HepG2 (cell line): ENCODE results near the gene SPDYE4. TPM values are rescaled to one million over a fixed set of nuclear protein-coding genes. Genes with fewer than 3 reads are reported as not detected.

ENCODE experiments used
- ATAC-seq: fragments of 200-7000 bp; cut with Tn5 transposase; 3 replicates; pipeline ENCODE4 v1.9.1; 2020; ENCODE audit warnings: mild to moderate bottlenecking, moderate library complexity
- BruUV-seq: library from RNA; stranded (reverse); fragments of 400-500 nt; replicated peaks from 2 replicates; lab custom pipeline; 2021; lab: Mats Ljungman, UMichigan
- CTCF ChIA-PET: fragments of 300-600 bp; formaldehyde crosslinking; extraction: SDS; loops from one replicate; lab custom pipeline; 2021; ENCODE audit warnings: low total read pairs, inconsistent platforms, low intra/inter-chr PET ratio; lab: Yijun Ruan, JAX
- POLR2A ChIA-PET: fragments of 350-600 bp; sonication (Branson Sonifier 250); formaldehyde crosslinking; loops from one replicate; lab custom pipeline; 2020; ENCODE audit warnings: antibody characterized with exemption, inconsistent platforms; lab: Yijun Ruan, JAX
- DNase-seq: peaks from one replicate; pipeline ENCODE4 v3.0.0-alpha.2; 2015; ENCODE audit warnings: low spot score
- FAIRE-seq: peaks from 3 replicates; lab custom pipeline; 2011; peaks lifted over from hg19 to GRCh38; lab: Jason Lieb, UNC
- H2AFZ ChIP-seq: one replicate; pipeline ENCODE4 v1.6.1; 2011; ENCODE audit warnings: low read length, inconsistent platforms
- H3K27ac ChIP-seq: fragments of 300-600 bp; 3 replicates; pipeline ENCODE4 v1.8.0; 2011; ENCODE audit warnings: mixed run types, mild to moderate bottlenecking, mixed read lengths, low read length, inconsistent platforms; ENCODE audit not compliant: insufficient read depth; ENCODE audit errors: extremely low read length
- H3K27me3 ChIP-seq, 2 experiments: fragments of 200-600 bp in 1 of 2; 2 replicates in 1 of 2; 3 replicates in 1 of 2; pipeline versions ENCODE4 v1.6.0 to v1.8.0; 2011; ENCODE audit warnings: low read length in 2 of 2, mild to moderate bottlenecking in 2 of 2, moderate library complexity in 2 of 2, inconsistent platforms in 1 of 2; ENCODE audit not compliant: insufficient read depth in 2 of 2, control insufficient read depth in 1 of 2
- H3K36me3 ChIP-seq, 2 experiments: fragments of 200-600 bp in 1 of 2; replicated peaks in 1 of 2; 2 replicates in 1 of 2; 3 replicates in 1 of 2; pipeline versions ENCODE4 v1.5.1 to v1.8.0; 2011; ENCODE audit warnings: low read length in 2 of 2, inconsistent platforms in 1 of 2; ENCODE audit not compliant: insufficient read depth in 2 of 2, control insufficient read depth in 1 of 2
- H3K4me1 ChIP-seq: 2 replicates; pipeline ENCODE4 v1.5.1; 2012; ENCODE audit warnings: low read length, inconsistent platforms; ENCODE audit not compliant: insufficient read depth
- H3K4me2 ChIP-seq: 2 replicates; pipeline ENCODE4 v1.6.0; 2011; ENCODE audit warnings: low read depth, low read length, inconsistent platforms
- H3K4me3 ChIP-seq, 3 experiments: fragments of 200-600 bp in 1 of 3; sonication (generic), shearing (Covaris generic) in 1 of 3; replicated peaks in 1 of 3; 2 replicates each; pipeline ENCODE4 v1.5.1; 2011 to 2016; ENCODE audit warnings: low read length in 3 of 3, inconsistent platforms in 2 of 3, low read depth in 2 of 3, mild to moderate bottlenecking in 2 of 3, control low read depth in 1 of 3, mixed read lengths in 1 of 3; ENCODE audit not compliant: insufficient read depth in 1 of 3
- H3K79me2 ChIP-seq: one replicate; pipeline ENCODE4 v1.6.1; 2011; ENCODE audit warnings: low read length, inconsistent platforms; ENCODE audit not compliant: insufficient read depth
- H3K9ac ChIP-seq: 2 replicates; pipeline ENCODE4 v1.6.0; 2011; ENCODE audit warnings: mild to moderate bottlenecking, low read depth, low read length, inconsistent platforms; ENCODE audit not compliant: insufficient read depth
- H3K9me3 ChIP-seq: 2 replicates; pipeline ENCODE4 v1.5.1; 2012; ENCODE audit warnings: mild to moderate bottlenecking, low read length
- H4K20me1 ChIP-seq: 2 replicates; pipeline ENCODE4 v1.6.0; 2011; ENCODE audit warnings: inconsistent platforms, mild to moderate bottlenecking, low read length, moderate library complexity; ENCODE audit not compliant: insufficient read depth
- HCFC1 ChIP-seq: fragments of 150-350 bp; IDR thresholded peaks from 2 replicates; pipeline ENCODE4 v1.6.1; 2014; ENCODE audit warnings: low read depth, low read length
- SRSF4 ChIP-seq: fragments of 200-400 bp; formaldehyde crosslinking; IDR thresholded peaks from one replicate; pipeline ENCODE4 v1.6.1; 2018; ENCODE audit warnings: mild to moderate bottlenecking, low read depth, low read length, moderate library complexity; ENCODE audit not compliant: poor library complexity, severe bottlenecking
- WGBS: methylation state at CpG from one replicate; pipeline ENCODE4 v1.1.6; 2017; ENCODE audit warnings: low lambda C conversion rate; 5-methylcytosine and 5-hydroxymethylcytosine counted together
- in situ Hi-C: cut with HindIII; loops from 2 replicates; pipeline ENCODE4 v1.10.0; 2017; ENCODE audit warnings: low pct_unique_long_range_greater_than_20kb; ENCODE audit not compliant: extremely low pct_ligation_motif_present
- intact Hi-C: fragments of 100-400 bp; cut with micrococcal nuclease; formaldehyde crosslinking; loops from one replicate; pipeline ENCODE4 v1.10.0; 2022; ENCODE audit not compliant: unreplicated experiment
- polyA plus RNA-seq, 8 experiments: library from polyadenylated mRNA; depleted of rRNA in 3 of 8; stranded (reverse) in 7 of 8; unstranded in 1 of 8; fragments of >200 nt; fragmentation: Illumina TruSeq in 4 of 8; extraction: Trizol in 4 of 8; gene quantifications; 2 replicates each; pipeline versions ENCODE4 v1.2.1 to v1.2.3, GENCODE V29; 2011 to 2016; ENCODE audit warnings: low read depth in 4 of 8, missing spikeins in 1 of 8, mixed read lengths in 1 of 8; ENCODE audit not compliant: insufficient read depth in 1 of 8
- total RNA-seq, 5 experiments: library from RNA; depleted of rRNA; stranded (reverse); fragments of >200 nt; fragmentation: Illumina TruSeq; extraction: Trizol; gene quantifications; 2 replicates each; pipeline ENCODE4 v1.2.3, GENCODE V29; 2016; ENCODE audit warnings: low read depth in 1 of 5
- TF ChIP-seq, protein P1 (sequence below): sonication (generic); formaldehyde crosslinking; IDR thresholded peaks from 2 replicates; pipeline ENCODE4 v1.8.0; 2022; ENCODE audit warnings: missing genetic modification reagents, mild to moderate bottlenecking, moderate library complexity, borderline replicate concordance

SPDYE4 gene
- total and polyA plus RNA-seq, 2 of the 13 experiments (the other 11 are each of a cell fraction or from before 2014, with no cell fraction given) = not detected

DNA sequence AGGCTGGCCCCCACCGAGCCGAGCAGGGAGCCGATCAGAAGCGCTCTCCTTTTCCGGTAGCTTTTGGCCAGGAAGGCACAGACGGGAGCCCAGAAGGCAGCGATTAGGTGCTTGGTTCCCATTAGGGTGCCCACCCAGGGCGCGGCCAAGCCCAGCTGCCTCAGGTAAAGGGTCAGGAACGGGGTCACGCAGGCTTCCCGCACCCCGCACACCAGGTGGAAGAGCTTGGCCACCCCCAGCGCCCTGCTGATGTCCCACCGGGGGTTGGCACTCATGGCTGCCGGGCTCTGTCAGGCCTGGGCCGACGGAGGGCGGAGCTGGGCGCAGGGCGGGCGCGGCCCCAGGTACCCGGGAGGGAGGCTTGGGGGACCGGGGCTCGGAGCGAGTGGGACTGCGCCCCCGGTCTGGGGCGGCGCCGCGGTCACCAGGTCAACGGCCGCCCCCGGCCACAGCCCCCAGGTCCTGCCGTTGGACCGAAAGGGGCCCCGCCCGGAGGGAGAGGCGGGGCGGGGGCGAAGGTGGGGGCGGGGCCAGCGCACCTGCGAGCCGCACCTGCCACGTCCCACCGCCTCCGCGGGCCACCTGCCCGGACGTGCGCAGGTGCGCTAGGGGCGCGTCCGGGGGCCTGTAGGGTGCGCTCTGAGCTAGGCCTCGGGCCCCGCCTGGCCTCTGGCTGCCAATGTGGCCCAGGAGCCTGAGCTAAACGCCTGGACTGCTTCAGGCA is 40.7 kb upstream of the SPDYE4 start, which contains the start of gene MFSD6L:
Gene MFSD6L (minus strand): TSS at position 520 of the 724 bp plus-strand sequence. CDS start 245 bp downstream, at position 275.
- intact Hi-C loops = no loop called here
- H3K79me2 ChIP-seq = no peaks in the 10 kb centered on the region
- no peak for DNase-seq
- TF ChIP-seq, protein P1, sequence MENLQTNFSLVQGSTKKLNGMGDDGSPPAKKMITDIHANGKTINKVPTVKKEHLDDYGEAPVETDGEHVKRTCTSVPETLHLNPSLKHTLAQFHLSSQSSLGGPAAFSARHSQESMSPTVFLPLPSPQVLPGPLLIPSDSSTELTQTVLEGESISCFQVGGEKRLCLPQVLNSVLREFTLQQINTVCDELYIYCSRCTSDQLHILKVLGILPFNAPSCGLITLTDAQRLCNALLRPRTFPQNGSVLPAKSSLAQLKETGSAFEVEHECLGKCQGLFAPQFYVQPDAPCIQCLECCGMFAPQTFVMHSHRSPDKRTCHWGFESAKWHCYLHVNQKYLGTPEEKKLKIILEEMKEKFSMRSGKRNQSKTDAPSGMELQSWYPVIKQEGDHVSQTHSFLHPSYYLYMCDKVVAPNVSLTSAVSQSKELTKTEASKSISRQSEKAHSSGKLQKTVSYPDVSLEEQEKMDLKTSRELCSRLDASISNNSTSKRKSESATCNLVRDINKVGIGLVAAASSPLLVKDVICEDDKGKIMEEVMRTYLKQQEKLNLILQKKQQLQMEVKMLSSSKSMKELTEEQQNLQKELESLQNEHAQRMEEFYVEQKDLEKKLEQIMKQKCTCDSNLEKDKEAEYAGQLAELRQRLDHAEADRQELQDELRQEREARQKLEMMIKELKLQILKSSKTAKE (CRISPR knock-in tag) = no peak
- TF ChIP-seq SRSF4 = no peak
- no peak for TF ChIP-seq HCFC1
- TF ChIP-seq, all 625 proteins: peak for 0
- WGBS = 73% methylated on average over 13 of the region's 62 CpGs
- Histone ChIP-seq H3K4me1 (no peaks in the 10 kb centered on the region), H3K4me3 (no peak within 1 kb of the TSS), H3K36me3 (no peaks in the 10 kb centered on the region), H3K4me2 (no peak within 1 kb of the TSS), H3K9ac (no peak within 1 kb of the TSS), H3K9me3 (no peaks in the 10 kb centered on the region), H3K27ac (no peak within 1 kb of the TSS), H4K20me1 (no peaks in the 10 kb centered on the region), H3K27me3 (peaks cover 4 to 53% of the 10 kb centered on the region in 2 experiments), H2AFZ (no peak within 1 kb of the TSS)
- no TSS peak for BruUV-seq
- POLR2A ChIA-PET = no interaction called here
- CTCF ChIA-PET = no interaction called here
- no peak for FAIRE-seq
- in situ Hi-C loops = loop anchor here (5.0 kb wide), 1 partner anchor 98 kb away; no protein-coding TSS in a partner anchor
- ATAC-seq = no peak
